ENCODE results near the gene KDF1. TPM values are rescaled to one million over a fixed set of nuclear protein-coding genes. Genes with fewer than 3 reads are reported as not detected.

The KDF1 gene
- total RNA-seq, 4 donors from 2014 or later, result 2.3 TPM; not detected in 3

DNA sequence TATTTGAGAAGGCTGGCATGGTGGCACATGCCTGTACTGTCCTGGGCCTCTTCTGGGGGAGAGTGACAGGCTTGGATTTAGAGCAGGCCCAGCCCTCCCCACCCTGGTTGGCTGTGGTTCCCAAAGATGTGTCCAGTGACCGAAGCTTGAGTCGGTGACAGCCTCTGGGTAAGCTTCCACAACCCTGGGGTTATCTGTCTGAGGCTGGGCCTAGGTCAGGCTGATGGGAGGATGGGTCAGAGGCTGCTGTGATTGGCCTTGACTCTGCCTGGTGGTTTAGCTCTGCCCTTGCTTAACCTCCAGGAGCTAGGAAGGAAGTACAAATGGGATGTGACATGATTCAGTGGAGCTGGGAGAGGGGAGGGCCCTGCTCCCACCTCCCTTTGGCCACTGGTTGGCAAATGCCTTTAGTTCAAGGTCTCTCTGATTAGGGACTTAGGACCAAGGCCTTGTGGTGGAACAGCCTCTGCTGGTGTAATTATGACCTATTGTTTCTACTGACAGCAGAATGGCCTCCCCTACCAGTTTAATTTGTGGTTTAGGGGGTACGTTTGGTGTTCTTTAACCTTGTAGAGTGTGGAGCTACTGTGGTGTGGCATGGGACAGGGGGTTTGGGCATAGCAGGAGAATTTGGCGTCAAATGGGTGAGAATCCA is 22.1 kb downstream of the KDF1 start:
- no peaks in the 10 kb centered on the region for H3K27me3 ChIP-seq

DNA sequence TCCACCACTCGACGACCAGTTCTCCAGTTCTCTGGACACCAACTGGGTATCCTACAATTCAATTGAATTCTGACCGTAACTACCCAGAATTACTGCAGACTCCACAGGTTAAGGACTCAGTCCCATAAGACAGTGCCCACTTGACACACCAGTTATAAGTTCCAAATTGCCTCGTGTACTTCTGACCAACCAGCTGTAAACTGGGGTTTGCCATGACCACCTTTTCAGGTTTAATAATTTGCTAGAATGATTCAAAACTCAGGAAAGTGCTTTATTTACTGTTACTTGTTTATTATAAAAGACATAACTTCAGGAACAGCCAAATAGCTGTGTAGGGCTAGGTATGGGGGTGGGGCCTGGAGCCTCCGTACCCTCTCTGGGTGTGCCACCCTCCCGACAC is 23.4 kb downstream of the KDF1 start:
- TF ChIP-seq, protein P1, sequence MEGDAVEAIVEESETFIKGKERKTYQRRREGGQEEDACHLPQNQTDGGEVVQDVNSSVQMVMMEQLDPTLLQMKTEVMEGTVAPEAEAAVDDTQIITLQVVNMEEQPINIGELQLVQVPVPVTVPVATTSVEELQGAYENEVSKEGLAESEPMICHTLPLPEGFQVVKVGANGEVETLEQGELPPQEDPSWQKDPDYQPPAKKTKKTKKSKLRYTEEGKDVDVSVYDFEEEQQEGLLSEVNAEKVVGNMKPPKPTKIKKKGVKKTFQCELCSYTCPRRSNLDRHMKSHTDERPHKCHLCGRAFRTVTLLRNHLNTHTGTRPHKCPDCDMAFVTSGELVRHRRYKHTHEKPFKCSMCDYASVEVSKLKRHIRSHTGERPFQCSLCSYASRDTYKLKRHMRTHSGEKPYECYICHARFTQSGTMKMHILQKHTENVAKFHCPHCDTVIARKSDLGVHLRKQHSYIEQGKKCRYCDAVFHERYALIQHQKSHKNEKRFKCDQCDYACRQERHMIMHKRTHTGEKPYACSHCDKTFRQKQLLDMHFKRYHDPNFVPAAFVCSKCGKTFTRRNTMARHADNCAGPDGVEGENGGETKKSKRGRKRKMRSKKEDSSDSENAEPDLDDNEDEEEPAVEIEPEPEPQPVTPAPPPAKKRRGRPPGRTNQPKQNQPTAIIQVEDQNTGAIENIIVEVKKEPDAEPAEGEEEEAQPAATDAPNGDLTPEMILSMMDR (IDR thresholded peaks at IDR 0.05), result no peak
- TF ChIP-seq POLR2AphosphoS5 (IDR thresholded peaks at IDR 0.05) (no peak), EP300 (IDR thresholded peaks at IDR 0.05) (no peak), POLR2A (IDR thresholded peaks at IDR 0.05) (no peak)
- 72 to 98% methylated on average over 4 to 6 of the region's 6 CpGs for WGBS, 2 donors (ENCODE audit: low coverage in 1 of 2)
- Histone ChIP-seq H3K27ac (no peak overlapping the region), H3K4me3 (no peak overlapping the region), H3K4me1 (no peaks in the 10 kb centered on the region), H3K27me3 (no peaks in the 10 kb centered on the region), H3K36me3 (peaks cover 0 to 77% of the 10 kb centered on the region in 2 donors), H3K9me3 (no peaks in the 10 kb centered on the region)
- no peak for ATAC-seq

More for the DNA sequence above, 22.1 kb downstream of the KDF1 start:
- Histone ChIP-seq H3K4me1 (no peaks in the 10 kb centered on the region), H3K9me3 (no peaks in the 10 kb centered on the region), H3K36me3 (peaks cover 0 to 78% of the 10 kb centered on the region in 2 donors), H3K4me3 (no peak overlapping the region), H3K27ac (no peak overlapping the region)
- no peak for TF ChIP-seq POLR2A (IDR thresholded peaks at IDR 0.05)
- no peak for TF ChIP-seq POLR2AphosphoS5 (IDR thresholded peaks at IDR 0.05)
- TF ChIP-seq EP300 (IDR thresholded peaks at IDR 0.05), result no peak
- TF ChIP-seq, protein P1 (IDR thresholded peaks at IDR 0.05), result no peak
- WGBS, 2 donors (ENCODE audit: low coverage in 1 of 2), result no CpG with 5 or more reads among the region's 4 CpGs
- ATAC-seq, result no peak

DNA sequence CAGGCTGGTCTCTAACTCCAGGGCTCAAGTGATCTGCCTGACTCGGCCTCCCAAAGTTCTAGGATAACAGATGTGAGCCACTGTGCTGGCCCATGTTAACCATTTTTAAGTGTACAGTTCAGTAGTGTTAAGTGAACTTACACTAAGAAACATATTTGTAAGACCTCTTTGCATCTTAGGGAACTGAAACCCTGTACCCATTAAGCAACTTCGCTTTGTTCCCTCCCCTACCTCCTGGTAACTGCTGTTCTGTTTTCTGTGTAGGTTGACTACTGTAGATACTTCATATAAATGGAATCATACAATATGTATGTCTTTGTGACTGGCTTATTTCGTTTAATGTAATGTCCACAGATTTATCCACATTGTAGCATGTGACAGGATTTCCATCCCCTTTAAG is 27.7 kb downstream of the KDF1 start:
- Histone ChIP-seq H3K36me3 (peaks cover 0 to 94% of the 10 kb centered on the region in 2 donors), H3K27ac (no peak overlapping the region), H3K9me3 (no peaks in the 10 kb centered on the region), H3K4me1 (no peaks in the 10 kb centered on the region), H3K27me3 (no peaks in the 10 kb centered on the region), H3K4me3 (no peak overlapping the region)
- WGBS, 2 donors (ENCODE audit: low coverage in 1 of 2), result 78 to 100% methylated on average over 3 of the region's 3 CpGs
- ATAC-seq, result no peak
- no peak for TF ChIP-seq EP300 (IDR thresholded peaks at IDR 0.05)
- TF ChIP-seq, protein P1 (IDR thresholded peaks at IDR 0.05), result no peak

DNA sequence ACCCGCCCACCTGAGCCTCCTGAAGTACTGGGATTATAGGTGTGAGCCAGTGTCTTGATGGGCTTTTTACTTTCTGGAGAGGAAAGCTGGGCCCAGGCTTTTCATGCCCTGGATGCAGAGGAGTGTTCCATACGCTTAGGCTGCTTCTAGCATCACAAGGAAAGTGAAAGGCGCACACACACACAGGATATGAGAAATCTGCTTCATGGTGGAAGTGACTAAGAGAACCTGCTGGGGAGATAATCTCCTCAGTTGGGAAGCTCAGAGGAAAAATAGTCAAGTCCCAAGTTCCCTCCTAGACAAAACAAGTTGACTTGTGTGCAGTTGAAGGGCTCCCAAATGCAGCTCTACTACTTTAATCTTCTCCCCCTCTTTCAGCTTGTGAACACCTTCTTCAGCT is 36.6 kb downstream of the KDF1 start:
- H3K36me3 ChIP-seq, result peaks cover 0 to 53% of the 10 kb centered on the region in 2 donors

More for the DNA sequence above, 36.6 kb downstream of the KDF1 start:
- Histone ChIP-seq H3K4me3 (no peak overlapping the region), H3K27me3 (no peaks in the 10 kb centered on the region), H3K27ac (no peak overlapping the region), H3K9me3 (no peaks in the 10 kb centered on the region), H3K4me1 (peaks cover 0 to 31% (median 12%) of the 10 kb centered on the region in 3 donors)
- 100% methylated on average over 3 of the region's 3 CpGs; no CpG with 5 or more reads in 1 of the 2 donors for WGBS, 2 donors (ENCODE audit: low coverage in 1 of 2)
- TF ChIP-seq, protein P1 (IDR thresholded peaks at IDR 0.05), result no peak
- TF ChIP-seq POLR2AphosphoS5 (IDR thresholded peaks at IDR 0.05) (no peak), EP300 (IDR thresholded peaks at IDR 0.05) (no peak), POLR2A (IDR thresholded peaks at IDR 0.05) (no peak)
- ATAC-seq, result no peak

All from gastroesophageal sphincter (tissue), 4 donors.